GM15510 (cell line): ENCODE data around the gene IL4R.

Source experiments
- POLR2A ChIP-seq: IDR thresholded peaks from 3 replicates; pipeline ENCODE4 v1.6.1; 2011; ENCODE audit warnings: borderline replicate concordance; ENCODE audit not compliant: insufficient read length; ENCODE audit errors: extremely low read depth

The IL4R gene

GRCh38 chr16:27317738-27318391, 4.1 kb downstream of the IL4R start:
- TF ChIP-seq POLR2A, result no peak

- no peak for TF ChIP-seq POLR2A
These were observed 4.8 kb downstream of the IL4R start for GRCh38 chr16:27318392-27319256.

- no peak for TF ChIP-seq POLR2A
These were observed 5.6 kb downstream of the IL4R start for GRCh38 chr16:27319257-27319965.

- TF ChIP-seq POLR2A, result no peak
These were observed 6.7 kb downstream of the IL4R start for GRCh38 chr16:27320261-27321012.

- no peak for TF ChIP-seq POLR2A
These were observed 7.5 kb downstream of the IL4R start for GRCh38 chr16:27321013-27321915.

- TF ChIP-seq POLR2A, result no peak
These were observed 9.3 kb downstream of the IL4R start for GRCh38 chr16:27322858-27323780.

- no peak for TF ChIP-seq POLR2A
These were observed 10.2 kb downstream of the IL4R start for GRCh38 chr16:27323781-27324561.

GRCh38 chr16:27324851-27325301, 11.1 kb downstream of the IL4R start:
- TF ChIP-seq POLR2A, result no peak

GRCh38 chr16:27325736-27326135, 12.0 kb downstream of the IL4R start:
- TF ChIP-seq POLR2A, result no peak

GRCh38 chr16:27326251-27326650, 12.5 kb downstream of the IL4R start:
- TF ChIP-seq POLR2A, result no peak

GRCh38 chr16:27326738-27327585, 13.2 kb downstream of the IL4R start:
- no peak for TF ChIP-seq POLR2A
